Embryonic facial prominence (tissue), 1 donor: ENCODE measurements around the gene POTEH.
"Not testable (repeated sequence)": the region's sequence is repeated elsewhere in the genome, so short reads cannot be mapped to it uniquely, and the experiment has no call there.

ENCODE experiments used
- DNase-seq: peaks from one replicate; pipeline ENCODE4 v3.0.0-alpha.2; 2016; ENCODE audit errors: extremely low spot score

POTEH gene

DNA sequence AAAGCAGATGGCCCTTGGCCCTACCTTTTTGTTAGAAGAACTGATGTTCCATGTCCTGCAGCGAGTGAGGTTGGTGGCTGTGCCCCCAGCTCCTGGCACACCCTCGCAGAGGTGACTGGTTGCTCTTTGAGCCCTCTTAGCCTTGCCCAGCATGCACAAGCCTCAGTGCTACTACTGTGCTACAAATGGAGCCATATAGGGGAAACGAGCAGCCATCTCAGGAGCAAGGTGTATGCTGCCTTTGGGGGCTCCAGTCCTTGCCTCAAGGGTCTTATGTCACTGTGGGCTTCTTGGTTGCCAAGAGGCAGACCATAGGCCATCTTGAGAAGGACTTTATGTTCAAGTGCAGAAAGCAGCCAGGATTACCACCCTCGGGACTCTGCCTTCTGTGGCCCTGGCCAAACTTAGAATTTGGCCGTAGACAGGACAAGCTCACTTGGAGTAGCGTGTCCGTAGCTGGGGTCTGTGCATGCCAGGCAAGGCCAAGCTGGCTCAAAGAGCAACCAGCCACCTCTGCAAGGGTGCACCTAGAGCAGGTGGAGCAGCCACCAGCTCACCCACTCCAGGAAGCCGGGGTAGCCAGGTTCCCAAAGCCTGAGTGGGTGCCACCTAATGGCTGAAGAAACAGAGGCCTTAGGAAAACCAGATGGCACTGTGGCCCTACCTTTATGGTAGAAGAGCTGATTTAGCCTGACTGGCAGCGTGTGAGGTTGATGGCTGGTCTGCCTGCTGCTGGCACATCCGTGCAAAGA is 48.5 kb downstream of the POTEH start:
- not testable (repeated sequence) for DNase-seq

DNA sequence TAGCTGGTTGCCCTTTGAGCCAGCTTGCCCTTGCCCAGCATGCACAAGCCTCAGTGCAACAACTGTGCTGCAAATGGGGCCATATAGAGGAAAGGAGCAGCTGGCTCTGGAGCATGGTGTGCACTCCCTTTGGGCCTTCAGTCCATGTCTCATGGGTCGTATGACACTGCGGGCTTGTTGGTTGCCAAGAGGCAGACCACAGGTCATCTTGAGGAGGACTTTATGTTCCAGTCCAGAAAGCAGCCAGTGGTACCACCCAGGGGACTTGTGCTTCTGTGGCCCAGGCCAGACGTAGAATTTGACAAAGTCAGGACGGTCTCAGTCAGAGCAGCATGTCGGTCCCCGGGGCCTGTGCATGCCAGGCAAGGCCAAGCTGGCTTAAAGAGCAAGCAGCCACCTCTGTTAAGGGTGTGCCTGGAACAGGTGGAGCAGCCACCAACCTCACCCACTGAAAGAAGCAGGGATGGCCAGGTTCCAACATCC is 49.1 kb downstream of the POTEH start:
- DNase-seq: not testable (repeated sequence)

DNA sequence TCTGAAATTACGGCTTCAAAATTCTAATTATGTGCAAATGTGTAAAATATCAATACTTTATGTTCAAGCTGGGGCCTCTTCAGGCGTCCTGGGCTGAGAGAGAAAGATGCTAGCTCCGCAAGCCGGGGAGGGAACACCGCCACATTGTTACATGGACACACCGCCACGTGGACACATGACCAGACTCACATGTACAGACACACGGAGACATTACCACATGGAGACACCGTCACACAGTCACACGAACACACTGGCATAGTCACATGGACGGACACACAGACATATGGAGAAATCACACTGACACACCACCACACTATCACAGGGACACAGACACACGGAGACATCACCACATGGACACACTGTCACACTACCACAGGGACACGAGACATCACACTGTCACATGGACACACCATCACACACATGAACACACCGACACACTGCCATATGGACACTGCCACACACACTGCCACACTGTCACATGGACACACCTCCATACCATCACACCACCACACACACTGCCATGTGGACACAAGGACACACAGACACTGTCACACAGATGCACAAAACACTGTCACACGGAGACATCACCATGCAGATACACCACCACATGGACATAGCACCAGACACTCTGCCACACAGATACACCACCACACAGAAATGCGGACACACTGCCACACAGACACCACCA is 58.0 kb downstream of the POTEH start:
- not testable (repeated sequence) for DNase-seq

DNA sequence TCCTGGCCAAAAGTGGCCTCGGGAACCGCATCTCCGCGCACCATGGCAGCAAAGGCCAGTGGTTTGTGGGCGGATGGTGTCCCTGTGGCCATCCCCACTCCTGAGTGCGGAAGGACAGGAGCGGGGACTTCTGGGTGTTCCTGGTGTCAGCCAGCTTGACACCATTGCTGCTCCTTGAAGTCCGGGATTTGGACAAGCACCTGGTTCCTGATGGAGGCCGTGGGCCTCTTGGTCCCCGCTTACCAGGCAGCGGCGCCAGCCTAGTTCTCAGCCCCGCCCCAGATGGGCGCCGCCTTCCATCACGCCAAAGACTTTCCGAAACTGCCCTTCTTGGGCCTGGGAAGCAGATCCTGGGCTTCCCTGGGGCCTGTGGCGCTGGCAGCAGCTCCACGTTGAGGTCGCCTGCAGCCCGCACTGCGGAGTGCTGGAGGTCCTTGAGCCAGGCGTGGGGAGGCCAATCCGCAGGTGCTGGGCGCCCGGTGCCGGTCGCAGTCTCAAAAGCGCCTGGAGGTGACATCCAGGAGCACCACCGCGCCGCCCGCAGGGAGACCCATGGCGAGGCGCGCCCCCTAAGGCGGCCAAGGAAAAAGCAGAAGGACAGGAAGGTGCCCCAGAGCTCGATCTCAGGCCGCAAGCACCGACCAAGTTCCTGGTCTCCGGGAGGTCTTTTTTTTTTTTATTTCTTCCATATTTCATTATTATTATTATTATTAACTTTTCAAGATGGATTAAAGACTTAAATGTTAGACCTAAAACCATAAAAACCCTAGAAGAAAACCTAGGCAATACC is 59.5 kb downstream of the POTEH start:
- DNase-seq: not testable (repeated sequence)

DNA sequence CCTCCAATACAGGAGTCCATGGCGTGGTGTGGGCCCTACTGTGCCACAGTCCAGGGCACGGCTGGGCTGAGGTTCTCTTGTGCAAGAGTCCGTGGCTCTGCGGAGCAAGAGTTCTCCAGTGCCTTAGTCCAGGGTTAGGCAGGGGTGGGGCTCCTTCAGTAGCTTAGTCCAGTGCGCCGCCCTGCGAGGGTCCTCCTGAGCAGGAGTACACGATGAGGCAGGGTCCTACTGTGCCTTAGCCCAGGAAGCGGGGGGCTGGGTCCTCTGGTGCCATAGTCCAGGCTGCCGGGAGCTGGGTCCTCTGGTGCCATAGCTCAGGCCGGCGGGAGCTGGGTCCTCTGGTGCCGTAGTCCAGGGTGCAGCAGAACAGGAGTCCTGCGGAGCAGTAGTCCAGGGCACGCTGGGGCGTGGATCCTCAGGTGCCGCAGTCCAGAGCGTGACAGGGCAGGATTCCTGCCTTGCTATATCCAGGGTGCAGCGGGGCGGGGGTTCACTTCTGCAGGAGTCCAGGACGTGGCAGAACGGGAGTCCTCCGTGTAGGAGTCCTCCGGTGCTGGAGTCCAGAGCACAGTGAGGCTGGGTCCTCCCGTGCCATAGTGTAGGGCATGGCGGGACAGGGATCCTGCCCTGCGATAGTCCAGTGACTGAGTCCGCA is 69.7 kb downstream of the POTEH start:
- not testable (repeated sequence) for DNase-seq

DNA sequence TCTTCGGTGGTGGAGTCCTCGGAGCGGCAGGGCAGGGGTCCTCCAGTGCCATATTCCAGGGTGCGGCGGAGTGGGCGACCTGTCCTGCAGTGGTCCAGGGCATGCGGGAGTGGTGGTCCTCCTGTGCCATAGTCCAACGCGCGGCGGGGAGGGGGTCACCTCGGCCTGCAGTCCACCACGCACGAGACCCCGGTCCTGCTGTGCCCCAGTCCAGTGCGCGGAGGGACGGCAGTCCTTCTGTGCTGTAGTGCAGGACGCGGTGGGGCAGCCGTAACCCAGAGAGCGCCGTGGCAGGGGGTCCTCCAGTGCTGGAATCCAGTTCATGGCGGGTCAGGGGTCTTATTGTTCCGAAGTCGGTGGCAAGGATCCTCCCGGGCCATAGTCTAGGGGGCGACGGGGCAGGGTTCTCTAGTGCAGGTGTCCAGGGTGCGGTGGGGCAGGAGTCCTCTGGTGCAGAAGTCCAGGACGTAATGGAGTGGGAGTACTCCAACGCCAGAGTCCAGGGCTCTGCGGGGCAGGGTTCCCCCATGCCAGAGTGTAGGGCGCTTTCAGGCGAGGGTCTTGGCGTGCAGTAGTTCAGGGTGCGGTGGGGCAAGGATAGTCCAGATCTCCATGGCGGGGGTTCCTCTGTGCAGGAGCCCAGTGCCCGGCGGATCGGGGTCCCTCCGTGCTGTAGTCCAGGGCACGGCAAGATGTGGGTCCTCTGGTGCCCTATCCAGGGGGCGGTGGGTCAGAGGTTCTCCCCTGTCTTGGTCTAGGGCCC is 70.7 kb downstream of the POTEH start:
- not testable (repeated sequence) for DNase-seq

DNA sequence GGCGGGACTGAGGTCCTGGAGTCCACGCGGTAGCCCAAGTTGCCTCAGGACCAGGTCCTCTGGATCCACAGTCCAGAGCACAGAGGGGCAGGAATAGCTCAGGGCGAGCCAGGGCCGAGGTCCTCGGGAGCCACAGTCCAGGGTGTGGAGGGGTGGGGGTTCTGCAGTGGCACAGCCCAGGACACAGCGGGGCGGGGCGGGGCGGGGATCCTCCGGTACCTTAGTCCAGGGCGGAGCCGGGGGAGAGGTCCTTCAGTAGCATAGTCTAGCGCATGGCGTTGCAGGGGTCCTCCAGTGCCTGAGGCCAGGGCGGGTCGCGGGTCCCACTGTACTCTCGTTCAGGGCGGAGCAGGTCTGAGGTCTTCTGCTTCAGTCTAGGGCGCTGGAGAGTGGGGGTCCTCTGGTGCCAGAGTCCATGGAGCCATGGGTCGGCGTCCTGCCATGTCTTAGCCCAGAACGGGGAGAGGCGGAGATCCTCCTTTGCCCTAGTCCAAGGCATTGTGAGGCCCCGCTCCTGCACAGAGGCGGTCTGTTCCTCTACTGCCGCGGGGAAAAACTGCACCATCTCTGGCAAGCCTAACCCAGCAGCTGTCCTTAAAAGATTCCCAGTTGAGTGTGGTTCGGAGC is 71.4 kb downstream of the POTEH start:
- DNase-seq: not testable (repeated sequence)

DNA sequence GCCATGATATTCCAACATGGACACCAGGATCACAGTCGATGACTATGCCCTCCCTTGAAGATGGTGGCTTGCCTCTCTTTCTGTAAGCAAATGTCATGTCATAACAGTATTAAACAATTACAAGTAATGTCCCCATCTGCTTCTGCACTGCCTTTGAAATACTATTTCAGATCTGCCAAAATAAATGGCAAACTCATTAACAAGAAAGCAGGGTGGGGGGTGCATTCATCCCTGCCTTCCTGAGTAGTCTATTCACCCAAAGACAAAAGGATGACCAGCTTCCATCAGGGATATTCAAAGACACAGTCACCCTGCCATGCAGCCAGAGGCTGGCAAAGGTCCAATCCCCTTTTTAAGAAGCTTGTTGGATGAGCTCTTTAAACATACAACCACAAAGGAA is 73.7 kb downstream of the POTEH start:
- DNase-seq: not testable (repeated sequence)
